ENCODE measurements around the gene ZFP42.

ZFP42 gene

DNA sequence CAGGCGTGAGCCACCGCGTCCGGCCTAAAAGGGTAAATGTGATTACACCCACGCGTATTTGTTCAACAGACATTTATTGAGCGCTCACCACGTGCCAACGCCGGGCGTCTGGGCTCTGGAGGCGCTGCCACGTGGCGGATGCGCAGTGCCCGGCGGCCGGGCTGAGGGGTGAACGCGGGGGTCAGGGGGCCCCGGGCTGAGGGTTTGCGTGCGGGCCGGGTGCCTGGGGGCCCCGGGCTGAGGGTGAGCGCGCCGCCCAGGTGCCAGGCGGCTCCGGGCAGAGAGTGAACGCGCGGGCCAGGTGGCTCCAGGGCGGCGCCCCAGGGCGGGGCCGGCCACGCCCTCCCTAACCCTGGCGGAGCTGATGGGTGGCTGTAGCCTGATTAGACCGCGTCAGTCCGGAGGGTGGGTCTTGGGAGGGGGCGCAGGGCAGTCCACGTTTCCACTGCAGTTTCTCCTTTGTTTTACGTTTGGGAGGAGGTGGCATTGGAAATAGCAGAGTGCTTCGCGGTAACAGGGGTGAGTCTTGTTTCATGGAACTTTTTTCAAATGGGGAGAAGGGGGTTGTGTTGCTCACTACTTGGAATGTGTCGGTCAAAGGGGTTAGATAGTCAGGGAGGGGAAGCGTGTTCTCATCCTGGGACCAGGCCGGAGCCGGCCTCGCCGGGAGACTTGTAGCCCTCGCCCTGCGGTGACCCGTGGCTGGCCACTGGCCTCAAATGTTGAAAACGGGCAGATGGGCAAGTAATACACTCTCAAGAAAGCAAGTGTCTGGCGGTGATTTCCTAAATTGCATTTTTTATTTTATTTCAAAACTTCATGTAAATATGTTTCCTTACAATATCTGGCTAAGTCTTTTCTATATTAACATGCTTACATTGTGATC is at the start of gene ZFP42:
Gene ZFP42, plus strand, starts transcription at position 450 of the 886 bp plus-strand sequence. CDS start 7,037 bp downstream, outside the sequence.
- in situ Hi-C loops (cut with HindIII; ENCODE audit: low pct_ligation_motif_present, low sequenced_read_pairs), result no loop called here
- Histone ChIP-seq H3K27me3 (replicated peaks) (no peaks in the 10 kb centered on the region), H3K4me3 (ENCODE audit: low read depth, low read length) (peak within 1 kb of the TSS; percentile 33), H3K36me3 (replicated peaks) (no peaks in the 10 kb centered on the region), H3K27ac (no peak within 1 kb of the TSS)
- TF ChIP-seq, protein P1, sequence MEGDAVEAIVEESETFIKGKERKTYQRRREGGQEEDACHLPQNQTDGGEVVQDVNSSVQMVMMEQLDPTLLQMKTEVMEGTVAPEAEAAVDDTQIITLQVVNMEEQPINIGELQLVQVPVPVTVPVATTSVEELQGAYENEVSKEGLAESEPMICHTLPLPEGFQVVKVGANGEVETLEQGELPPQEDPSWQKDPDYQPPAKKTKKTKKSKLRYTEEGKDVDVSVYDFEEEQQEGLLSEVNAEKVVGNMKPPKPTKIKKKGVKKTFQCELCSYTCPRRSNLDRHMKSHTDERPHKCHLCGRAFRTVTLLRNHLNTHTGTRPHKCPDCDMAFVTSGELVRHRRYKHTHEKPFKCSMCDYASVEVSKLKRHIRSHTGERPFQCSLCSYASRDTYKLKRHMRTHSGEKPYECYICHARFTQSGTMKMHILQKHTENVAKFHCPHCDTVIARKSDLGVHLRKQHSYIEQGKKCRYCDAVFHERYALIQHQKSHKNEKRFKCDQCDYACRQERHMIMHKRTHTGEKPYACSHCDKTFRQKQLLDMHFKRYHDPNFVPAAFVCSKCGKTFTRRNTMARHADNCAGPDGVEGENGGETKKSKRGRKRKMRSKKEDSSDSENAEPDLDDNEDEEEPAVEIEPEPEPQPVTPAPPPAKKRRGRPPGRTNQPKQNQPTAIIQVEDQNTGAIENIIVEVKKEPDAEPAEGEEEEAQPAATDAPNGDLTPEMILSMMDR (IDR thresholded peaks at IDR 0.05; ENCODE audit: low read depth, low read length, missing control alignments), result no peak
- DNase-seq, result no peak

- no peak for DNase-seq
- in situ Hi-C loops (cut with HindIII; ENCODE audit: low pct_ligation_motif_present, low sequenced_read_pairs), result no loop called here
- no peak overlapping the region for H3K27ac ChIP-seq
- TF ChIP-seq, protein P1 (IDR thresholded peaks at IDR 0.05; ENCODE audit: low read depth, low read length, missing control alignments), result no peak
- H3K27me3 ChIP-seq (replicated peaks), result no peaks in the 10 kb centered on the region
- no peaks in the 10 kb centered on the region for H3K36me3 ChIP-seq (replicated peaks)
- no peak overlapping the region for H3K4me3 ChIP-seq (ENCODE audit: low read depth, low read length)
These were observed 34.4 kb upstream of the ZFP42 start for GRCh38 chr4:187961171-187961570.

- no peak overlapping the region for H3K27ac ChIP-seq
- DNase-seq, result no peak
- in situ Hi-C loops (cut with HindIII; ENCODE audit: low pct_ligation_motif_present, low sequenced_read_pairs), result no loop called here
- H3K4me3 ChIP-seq (ENCODE audit: low read depth, low read length), result no peak overlapping the region
- no peaks in the 10 kb centered on the region for H3K36me3 ChIP-seq (replicated peaks)
- no peaks in the 10 kb centered on the region for H3K27me3 ChIP-seq (replicated peaks)
- TF ChIP-seq, protein P1 (IDR thresholded peaks at IDR 0.05; ENCODE audit: low read depth, low read length, missing control alignments), result no peak
These were observed 33.6 kb upstream of the ZFP42 start for GRCh38 chr4:187961961-187962360.

GRCh38 chr4:187962926-187963325 is 32.6 kb upstream of the ZFP42 start:
- TF ChIP-seq, protein P1 (IDR thresholded peaks at IDR 0.05; ENCODE audit: low read depth, low read length, missing control alignments), result no peak
- no peak for DNase-seq
- Histone ChIP-seq H3K27me3 (replicated peaks) (no peaks in the 10 kb centered on the region), H3K27ac (no peak overlapping the region), H3K4me3 (ENCODE audit: low read depth, low read length) (no peak overlapping the region), H3K36me3 (replicated peaks) (no peaks in the 10 kb centered on the region)
- in situ Hi-C loops (cut with HindIII; ENCODE audit: low pct_ligation_motif_present, low sequenced_read_pairs), result no loop called here

DNA sequence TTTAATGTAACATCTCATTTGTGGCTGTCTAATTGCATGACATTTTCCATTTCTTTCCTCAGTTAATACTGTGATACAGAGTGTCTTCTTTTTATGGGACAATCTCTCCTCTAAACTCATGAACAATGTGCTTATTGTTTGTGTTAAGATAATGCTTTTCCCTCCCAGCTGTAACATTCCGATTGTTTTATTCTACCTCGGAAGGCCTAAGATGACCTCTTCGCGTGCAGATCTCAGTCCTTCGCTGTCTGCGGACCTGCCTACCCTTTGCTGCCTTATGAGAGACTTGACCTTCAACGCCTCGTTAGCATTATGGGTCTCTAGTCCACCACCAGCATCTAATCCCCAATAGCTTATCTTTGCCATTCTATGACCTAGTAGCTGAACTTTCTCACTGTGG is 29.8 kb upstream of the ZFP42 start:
- Histone ChIP-seq H3K4me3 (ENCODE audit: low read depth, low read length) (no peak overlapping the region), H3K27me3 (replicated peaks) (no peaks in the 10 kb centered on the region), H3K27ac (no peak overlapping the region), H3K36me3 (replicated peaks) (no peaks in the 10 kb centered on the region)
- TF ChIP-seq, protein P1 (IDR thresholded peaks at IDR 0.05; ENCODE audit: low read depth, low read length, missing control alignments), result no peak
- no peak for DNase-seq
- in situ Hi-C loops (cut with HindIII; ENCODE audit: low pct_ligation_motif_present, low sequenced_read_pairs), result no loop called here

Measured in brain microvascular endothelial cell (primary cell).